Ramos (cell line): ENCODE measurements around the gene WDR19.
"Not testable (repeated sequence)": the region's sequence is repeated elsewhere in the genome, so short reads cannot be mapped to it uniquely, and the experiment has no call there.

Source experiments
- in situ Hi-C: fragments of 300-500 bp; cut with MboI; formaldehyde crosslinking; loops from one replicate; pipeline ENCODE4 v1.14.3; 2022; ENCODE audit warnings: low sequenced_read_pairs; ENCODE audit not compliant: unreplicated experiment

Gene WDR19

DNA sequence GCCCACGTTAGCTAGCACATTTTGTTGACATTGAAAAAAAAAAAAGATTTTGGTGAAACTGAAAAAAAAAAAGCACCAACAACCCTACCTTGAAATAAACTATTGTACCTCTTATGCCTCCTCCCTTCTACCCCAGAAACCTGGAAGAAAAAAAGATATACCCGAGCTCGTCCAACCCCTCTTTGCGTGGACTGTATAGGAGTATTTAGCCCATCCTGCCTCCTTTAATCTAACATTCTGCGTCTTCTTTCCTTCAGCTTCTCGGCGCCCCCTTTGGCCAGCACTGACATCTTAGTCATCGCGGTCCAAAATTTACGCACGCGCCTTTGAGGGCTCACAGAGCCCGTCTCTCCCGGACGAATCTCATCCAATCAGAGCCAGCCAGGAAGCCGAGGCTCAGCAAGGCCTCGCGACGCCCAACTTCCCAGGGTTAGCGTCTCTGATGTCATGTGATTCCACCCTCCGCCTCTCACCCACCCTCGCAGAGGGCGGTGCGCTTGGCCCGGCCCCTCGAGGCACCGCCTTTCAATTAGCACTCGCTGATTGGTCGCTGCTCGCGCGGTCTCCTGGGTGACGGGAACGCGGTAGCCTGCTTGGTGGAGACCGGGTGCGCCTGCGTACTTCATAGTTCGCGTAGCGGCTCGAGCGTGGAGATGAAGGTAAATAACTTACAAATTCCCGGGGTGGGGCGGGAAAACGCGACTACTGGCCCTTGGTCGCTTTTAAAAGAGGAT is at the start of gene WDR19:
WDR19 (plus strand) TSS at position 625 of the 734 bp plus-strand sequence; CDS start at position 654, 29 bp downstream.
- in situ Hi-C loops: no loop called here

DNA sequence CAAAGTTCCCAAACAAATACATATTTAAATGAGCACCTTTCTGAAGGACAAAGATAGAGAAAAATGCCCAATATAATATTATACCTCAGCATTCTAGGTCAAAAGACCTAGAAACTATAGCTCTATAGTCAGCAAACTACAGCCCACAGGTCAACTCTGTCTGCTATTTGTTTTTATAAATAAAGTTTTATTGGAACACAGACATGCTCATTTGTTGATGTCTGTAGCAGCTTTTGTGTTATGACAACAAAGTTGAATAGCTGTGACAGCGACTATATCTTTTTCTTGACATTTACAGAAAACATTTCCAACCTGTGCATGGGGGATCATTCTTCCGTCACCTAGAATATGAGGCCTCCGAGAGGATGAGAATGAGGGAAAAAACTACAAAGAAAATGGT is 48.7 kb upstream of the WDR19 start:
- in situ Hi-C loops: loop anchor here (10.0 kb wide), 1 partner anchor 379 kb away; no protein-coding TSS in a partner anchor

DNA sequence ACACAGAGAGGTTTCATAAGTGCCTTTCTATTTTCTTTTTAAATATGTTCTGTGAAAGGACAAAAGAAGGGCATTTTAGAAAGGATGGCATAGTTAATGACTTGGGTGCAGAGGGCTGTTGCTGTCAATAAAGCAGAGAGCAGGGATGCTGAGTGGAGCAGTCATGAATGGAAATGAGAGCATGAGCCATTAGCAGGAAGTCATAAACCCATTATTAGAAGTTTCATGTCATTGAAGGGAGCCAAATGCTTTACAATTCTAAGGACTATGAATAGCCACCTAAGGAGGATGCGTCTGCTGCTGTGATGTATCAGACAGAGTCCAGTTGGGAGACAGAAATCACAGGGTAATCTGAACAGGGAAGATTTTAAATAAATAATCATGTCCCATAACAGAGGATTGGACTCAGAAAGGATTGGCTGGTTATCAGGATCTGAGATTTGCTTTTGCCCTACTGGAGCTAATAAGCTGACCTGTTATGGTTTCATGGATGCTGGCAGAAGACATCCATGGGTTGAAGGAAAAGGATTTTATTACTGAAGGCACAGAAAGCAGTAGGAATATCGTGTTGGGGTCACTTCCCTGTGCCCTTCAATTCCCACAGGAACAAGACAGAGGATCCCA is 47.5 kb upstream of the WDR19 start:
- in situ Hi-C loops: loop anchor here (5.0 to 10.0 kb wide), 2 partner anchors 237 to 380 kb away; no protein-coding TSS in a partner anchor

DNA sequence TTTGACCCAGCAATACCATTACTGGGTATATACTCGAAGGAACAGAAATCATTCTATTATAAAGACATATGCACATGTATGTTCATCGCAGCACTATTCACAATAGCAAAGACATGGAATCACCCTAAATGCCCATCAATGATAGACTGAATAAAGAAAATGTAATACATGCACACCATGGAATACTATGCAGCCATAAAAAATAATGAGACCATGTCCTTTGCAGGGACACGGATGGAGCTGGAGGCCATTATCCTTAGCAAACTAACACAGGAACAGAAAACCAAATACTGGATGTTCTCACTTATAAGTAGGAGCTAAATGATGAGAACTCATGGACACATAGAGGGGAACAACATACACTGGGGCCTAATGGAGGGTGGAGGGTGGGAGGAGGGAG is 44.1 kb upstream of the WDR19 start:
- in situ Hi-C loops: loop anchor here (5.0 to 10.0 kb wide), 2 partner anchors 241 to 383 kb away; no protein-coding TSS in a partner anchor

DNA sequence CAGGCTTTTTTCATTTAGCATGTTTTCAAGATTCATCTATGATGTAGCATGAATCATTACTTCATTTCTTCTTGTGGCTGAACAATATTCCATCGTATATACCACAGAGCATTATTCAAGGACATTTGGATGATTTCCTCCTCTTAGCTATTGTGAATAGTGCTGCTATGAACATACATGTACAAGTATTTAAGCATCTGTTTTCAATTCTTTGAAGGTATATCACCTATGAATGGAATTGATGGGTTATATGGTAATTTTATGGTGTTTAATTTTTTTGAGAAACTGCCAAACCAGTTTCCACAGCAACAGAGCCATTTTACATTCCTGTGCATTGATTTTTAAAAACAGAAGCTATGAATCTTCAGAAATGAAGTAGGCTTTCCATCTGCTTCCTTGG is 36.1 kb upstream of the WDR19 start:
- in situ Hi-C loops: no loop called here

DNA sequence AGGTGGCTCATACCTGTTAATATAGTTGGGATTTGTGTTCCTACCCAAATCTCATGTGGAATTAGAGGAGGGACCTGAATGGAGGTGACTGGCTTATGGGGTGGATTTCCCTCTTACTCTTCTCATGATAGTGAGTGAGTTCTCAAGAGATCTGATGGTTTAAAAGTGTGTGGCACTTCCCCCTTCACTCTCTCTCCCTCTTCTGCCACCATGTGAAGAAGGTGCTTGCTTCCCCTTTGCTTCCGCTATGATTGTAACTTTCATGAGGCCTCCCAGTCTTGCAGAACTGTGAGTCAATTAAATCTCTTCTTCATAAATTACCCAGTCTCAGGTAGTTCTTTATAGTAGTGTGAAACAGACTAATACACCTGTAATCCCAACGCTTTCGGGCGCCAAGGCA is 28.3 kb upstream of the WDR19 start:
- in situ Hi-C loops: loop anchor here (25.0 kb wide), 1 partner anchor 1167 kb away; no protein-coding TSS in a partner anchor

DNA sequence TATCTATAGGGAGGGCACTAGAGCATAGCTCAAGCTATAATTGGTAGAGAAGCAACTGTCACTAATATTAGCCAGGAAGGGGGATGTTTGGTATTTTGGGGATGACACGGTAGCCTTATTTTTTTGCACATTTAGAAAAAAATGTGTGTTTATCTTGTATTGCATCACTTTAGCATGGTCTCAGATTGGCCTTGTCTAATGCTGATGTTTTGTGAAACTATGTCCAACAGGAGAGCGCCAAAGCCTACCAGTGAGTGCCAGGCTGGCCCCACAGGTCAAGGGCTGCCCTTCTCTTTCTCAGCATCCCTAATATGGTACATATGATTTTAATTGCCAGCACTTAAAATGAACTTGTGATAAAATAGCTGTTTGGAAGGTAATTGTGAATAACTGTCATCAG is 24.8 kb upstream of the WDR19 start:
- in situ Hi-C loops: loop anchor here (25.0 kb wide), 1 partner anchor 1170 kb away; no protein-coding TSS in a partner anchor

DNA sequence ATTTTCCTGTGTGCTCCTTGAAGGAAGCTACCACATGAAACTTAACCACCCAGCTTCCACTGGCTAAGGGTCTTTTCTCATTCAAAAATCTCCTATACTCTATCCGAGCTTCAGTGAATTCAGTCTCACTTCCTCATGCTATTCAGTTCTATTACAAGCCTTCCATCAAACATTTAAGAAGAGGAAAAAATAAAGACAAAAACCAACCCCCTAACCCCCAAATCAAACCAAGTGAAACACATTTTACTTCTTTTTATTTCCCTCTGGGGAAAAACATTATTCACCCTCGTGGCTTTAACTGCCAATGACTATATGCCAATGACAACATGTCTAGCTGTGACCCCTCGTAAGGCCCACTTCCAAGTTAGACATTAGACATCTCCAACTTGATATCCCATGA is 16.2 kb upstream of the WDR19 start:
- in situ Hi-C loops: loop anchor here (25.0 kb wide), 1 partner anchor 1179 kb away; no protein-coding TSS in a partner anchor

DNA sequence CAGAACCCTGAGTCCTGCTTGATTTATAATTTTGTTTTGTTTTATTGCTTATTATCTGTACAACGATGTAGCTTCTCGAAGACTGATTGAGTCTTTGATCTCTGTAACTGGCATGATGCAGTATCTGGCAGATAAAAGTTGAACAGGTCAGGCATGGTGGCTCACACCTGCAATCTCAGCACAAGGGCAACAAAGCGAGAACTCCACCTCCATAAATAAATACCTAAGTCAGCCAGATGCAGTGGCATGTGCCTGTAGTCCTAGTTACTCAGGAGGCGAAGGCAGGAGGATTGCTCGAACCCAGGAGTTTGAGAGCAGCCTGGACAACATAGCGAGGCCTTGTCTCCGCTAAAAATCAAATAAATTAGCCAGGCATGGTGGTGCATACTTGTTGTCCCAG is 15.7 kb upstream of the WDR19 start:
- in situ Hi-C loops: loop anchor here (25.0 kb wide), 1 partner anchor 1179 kb away; no protein-coding TSS in a partner anchor

DNA sequence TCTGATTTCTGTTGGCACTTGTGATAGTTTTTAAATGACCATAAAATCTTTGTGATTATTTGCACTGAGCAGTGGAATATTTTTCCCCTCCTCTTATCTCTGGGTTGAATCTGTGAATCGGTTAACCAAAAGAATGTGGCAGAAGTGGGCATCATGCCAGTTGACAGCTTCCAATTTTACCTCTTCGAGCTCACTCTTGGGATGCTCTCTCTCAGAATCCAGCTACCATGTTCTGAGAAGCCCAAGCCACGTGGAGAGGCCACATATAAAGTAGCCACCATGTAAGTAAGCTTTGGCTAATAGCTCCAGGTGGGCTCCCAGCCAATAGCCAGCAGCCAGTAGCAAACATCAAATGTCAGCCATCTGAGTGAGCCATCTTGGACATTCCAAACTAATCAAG is 12.9 kb upstream of the WDR19 start:
- in situ Hi-C loops: loop anchor here (25.0 kb wide), 1 partner anchor 1182 kb away; no protein-coding TSS in a partner anchor

DNA sequence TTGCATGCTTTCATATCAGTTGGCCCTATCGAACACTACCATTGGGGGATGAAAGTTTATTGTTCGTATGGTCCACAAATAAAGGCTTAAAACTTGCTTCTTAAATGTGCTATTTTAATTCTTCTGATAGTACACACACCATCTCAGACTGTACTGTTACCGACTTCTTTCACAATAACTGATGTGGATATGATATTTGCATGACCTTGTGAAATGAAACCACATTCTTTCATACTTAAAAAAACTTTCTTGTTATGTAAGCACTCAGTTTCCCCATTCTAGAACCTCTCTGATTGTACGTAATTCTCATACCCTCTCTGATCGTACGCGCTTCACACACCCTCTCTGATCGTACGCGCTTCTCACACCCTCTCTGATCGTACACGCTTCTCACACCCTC is 12.0 kb upstream of the WDR19 start:
- in situ Hi-C loops: loop anchor here (10.0 to 25.0 kb wide), 2 partner anchors 136 to 1183 kb away; partner anchors contain the start of gene TMEM156

DNA sequence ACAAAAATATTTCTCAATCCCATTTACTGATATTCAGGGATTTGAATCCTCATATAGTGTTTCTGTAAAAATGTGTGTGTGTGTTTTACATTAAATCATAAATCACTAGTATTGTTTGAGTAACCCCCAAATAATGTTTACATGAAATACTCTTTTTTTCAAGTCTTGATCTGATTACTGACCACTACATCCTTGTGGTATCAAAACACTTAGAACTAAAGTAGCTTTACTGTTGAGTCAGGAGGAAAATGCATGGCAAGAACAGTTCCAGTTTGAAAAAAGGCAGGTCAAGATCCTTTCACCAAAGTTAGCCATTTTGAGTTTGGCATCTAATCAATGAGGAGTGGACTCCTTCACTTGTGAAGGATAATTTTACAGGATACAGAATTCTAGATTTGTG is 3.6 kb upstream of the WDR19 start:
- in situ Hi-C loops: loop anchor here (10.0 kb wide), 1 partner anchor 144 kb away; the partner anchor contains the start of gene TMEM156

DNA sequence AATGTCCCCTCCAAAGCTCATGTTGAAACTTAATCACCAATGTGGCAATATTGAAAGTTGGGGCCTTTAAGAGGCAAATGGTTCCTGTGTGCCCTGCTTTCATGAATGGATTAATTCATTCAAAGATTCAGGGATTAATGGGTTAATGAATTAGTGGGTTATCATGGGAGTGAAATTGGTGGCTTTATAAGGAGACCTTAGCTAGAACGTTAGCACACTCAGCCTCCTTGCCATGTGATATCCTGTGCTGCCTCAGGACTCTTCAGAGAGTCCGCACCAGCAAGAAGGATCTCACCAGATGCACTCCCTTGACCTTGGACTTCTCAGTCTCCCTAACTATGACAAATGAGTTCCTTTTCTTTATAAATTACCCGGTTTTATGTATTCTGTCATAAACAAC is 2.6 kb upstream of the WDR19 start:
- in situ Hi-C loops: loop anchor here (10.0 kb wide), 1 partner anchor 145 kb away; the partner anchor contains the start of gene TMEM156

DNA sequence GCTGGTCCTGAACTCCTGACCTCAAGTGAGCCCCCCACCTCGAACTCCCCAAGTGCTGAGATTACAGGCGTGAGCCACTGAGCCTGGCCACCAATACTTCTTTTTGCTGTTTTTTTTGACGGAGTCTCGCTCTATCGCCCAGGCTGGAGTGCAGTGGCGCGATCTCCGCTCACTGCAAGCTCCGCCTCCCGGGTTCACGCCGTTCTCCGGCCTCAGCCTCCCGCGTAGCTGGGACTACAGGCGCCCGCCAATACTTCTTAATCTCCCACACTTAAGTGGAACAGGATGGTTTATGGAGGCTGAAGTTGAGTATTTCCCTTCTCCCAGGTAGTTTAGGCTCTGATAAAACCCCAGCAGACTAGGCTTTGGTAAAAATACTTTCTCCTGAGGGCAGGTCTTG is 1.7 kb upstream of the WDR19 start:
- in situ Hi-C loops: not testable (repeated sequence)

DNA sequence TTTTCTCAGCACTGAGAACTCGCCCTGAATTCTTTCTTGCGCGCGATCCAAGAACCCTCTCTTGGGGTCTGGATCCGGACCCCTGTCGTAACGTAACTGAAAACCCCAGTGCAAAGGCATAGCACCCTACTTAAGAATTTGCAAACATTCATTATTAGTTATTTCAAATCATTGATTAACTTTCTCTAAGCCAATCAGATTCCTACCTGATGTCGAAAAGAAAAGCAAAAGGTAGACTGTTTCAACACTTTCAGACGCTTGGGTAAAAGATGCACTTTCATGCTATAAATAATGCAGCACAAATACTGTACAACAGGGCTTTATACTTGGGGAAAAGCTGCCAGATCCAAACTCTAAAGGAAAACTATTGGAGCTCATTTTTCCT is 817 bp upstream of the WDR19 start:
- in situ Hi-C loops: no loop called here

DNA sequence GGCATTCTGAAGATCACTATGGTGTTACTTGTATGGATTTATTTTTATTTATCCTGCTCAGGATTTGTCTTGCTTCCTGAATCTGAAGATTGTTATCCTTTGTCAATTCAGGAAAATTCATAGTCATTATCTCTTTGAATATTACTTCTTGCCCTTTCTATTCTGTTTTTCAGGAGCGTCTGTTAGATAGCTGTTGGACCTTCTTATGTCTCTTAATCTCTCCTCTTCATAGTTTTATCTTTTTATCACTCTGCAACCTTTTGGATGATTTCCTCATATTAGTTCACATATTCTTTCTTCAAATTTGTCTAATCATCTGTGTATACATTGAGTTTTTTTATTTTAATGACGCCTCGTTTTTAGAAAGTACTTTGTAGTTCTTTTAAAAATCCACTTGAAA is 19.6 kb downstream of the WDR19 start:
- in situ Hi-C loops: no loop called here

DNA sequence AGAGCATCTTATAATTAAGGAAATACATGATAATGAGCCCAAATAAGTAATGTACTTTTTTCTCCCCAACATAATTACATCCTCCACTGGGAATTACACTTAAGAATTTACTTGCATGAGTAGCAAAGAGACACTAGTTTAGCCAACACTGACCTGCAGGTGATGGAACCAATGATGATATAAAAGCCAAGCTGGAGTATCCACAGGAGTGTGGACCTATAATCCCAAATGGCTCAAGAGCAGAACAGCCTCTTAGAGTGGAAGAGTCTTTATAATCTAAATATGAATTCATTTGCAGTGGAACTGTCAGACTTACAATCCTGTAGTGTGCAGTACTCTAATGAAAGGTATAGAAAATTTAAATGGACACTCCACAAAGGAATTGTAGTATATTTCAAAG is 22.2 kb downstream of the WDR19 start:
- in situ Hi-C loops: no loop called here

DNA sequence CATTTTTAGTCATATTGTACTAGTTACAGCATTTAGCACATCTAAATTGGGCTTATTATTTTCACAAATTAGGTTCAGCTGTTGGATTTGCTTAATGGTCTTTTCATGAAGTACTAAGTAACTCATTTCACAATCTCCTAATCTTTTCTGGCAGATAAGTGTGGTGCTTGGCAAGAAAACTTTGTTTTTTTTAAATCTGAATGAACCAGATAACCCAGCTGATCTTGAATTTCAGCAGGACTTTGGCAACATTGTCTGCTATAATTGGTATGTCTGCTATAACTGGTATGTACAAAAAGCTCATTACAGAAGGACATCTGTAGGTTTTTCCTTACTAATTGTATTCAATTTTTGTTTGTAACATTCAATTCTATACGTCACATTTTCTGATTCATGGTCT is 22.7 kb downstream of the WDR19 start:
- in situ Hi-C loops: no loop called here

DNA sequence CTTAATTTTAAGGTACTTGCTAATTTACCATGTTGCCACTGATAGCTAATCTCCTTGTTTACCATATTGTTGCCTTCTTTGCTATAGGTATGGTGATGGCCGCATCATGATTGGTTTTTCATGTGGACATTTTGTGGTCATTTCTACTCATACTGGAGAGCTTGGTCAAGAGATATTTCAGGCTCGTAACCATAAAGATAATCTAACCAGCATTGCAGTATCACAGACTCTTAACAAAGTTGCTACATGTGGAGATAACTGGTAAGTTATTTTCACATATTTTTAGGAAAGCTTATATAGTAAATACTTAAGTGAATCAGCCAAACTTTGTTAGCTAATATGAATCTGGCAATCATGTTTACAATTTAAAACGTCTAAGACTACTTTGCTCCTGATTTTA is 23.1 kb downstream of the WDR19 start:
- in situ Hi-C loops: no loop called here

DNA sequence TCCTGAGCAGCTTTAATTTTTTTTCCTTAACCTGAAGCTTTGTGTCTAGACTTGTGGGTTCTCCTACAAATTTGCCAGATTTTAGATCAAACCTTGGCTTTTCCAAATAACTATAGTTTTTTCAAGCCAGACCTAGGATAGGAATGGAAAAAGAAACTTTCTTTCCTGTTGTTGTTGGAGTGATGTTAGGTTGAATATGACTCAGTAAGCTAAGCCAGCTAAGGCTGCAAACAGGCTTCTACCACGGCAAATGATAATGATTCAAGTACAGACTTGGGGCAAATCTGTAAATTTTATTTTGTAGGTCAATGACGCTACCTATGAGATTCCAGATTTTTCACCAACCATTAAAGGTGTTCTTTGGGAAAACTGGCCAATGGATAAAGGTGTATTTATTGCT is 45.6 kb downstream of the WDR19 start:
- in situ Hi-C loops: no loop called here

DNA sequence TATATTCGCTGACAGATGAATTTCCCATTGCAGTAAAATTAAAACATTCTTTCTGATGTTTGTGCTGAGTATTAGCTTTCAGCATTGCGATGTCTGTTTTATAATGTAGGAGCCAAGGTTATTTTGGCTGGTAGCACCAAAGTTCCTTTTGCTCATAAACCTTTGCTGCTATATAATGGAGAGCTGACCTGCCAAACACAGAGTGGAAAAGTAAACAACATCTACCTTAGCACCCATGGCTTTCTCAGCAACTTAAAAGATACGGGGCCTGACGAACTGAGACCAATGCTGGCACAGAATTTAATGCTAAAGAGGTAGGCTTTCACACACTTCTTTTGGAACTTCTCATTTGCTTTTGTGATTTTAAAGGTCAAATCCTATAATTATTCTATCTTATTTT is 46.0 kb downstream of the WDR19 start:
- in situ Hi-C loops: no loop called here
